Mesenteric fat pad (tissue), 1 donor: ENCODE results near the gene GALNT9. TPM values are rescaled to one million over a fixed set of nuclear protein-coding genes. Genes with fewer than 3 reads are reported as not detected.
"Not testable (repeated sequence)": the region's sequence is repeated elsewhere in the genome, so short reads cannot be mapped to it uniquely, and the experiment has no call there.

ENCODE experiments used
- DNase-seq: peaks from one replicate; pipeline ENCODE4 v3.0.0-alpha.2; 2020; ENCODE audit warnings: low spot score
- total RNA-seq: library from RNA; stranded (reverse); fragmentation: NEBNext Ultra II Directional; extraction: Animal tissue kit (Norgen Biotek cat#: 25700); gene quantifications from one replicate; pipeline ENCODE4 v1.2.1, GENCODE V29; 2021
- donor health status: DM: yes; HTN: yes; CAD: no.

GALNT9 gene
- total RNA-seq, 1 donor from 2014 or later, result not detected

DNA sequence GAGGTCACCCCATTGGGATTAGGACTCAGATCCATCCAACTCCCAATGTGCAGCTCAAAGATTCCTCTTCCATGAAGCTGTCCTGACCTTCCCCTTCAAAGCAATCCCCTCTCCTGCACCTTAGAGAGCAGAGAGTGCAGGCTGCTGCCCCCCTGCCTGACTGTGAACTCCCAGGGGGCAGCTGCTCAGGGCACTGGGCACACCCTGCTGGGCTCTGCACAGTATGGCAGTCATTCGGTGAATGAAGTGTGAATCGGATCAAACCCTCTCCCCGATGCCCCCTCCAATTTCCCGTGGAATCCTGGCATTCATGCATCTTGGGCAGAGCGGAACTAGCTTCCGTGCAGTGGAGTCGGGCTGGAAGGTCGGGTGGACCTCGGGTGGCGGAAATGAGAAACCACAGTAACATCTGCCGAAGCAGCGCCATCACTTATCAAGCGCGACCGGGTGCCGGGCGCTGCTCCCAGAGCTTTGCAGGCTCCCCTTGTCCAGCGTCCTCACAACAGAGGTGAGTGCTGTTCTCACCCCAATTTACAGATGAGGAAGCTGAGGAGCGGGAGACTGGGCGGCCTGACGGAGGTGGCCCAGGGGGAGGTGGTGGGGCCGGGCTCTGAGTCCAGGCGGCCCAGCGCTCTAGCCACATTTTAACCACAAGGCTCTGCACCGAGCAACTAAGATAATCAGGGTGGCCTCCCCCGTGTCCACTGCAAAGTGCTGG lies 14.7 kb downstream of the GALNT9 start:
- DNase-seq, result no peak

DNA sequence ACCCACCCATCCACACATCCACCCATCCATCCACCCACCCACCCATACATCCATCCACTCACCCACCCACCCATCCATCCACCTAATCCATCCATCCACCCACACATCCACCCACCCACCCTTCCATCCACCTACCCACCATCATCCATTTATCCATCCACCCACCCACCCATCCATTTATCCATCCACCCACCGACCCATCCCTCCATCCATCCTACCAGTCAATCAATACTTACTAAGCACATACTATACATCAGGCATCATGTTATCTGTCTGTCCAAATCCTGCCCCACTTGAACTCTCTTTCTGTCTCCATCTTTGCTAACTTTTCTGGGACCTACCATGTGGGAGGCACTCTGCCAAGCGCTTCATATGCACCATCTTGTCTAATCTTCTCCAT lies 15.4 kb downstream of the GALNT9 start:
- DNase-seq, result no peak

DNA sequence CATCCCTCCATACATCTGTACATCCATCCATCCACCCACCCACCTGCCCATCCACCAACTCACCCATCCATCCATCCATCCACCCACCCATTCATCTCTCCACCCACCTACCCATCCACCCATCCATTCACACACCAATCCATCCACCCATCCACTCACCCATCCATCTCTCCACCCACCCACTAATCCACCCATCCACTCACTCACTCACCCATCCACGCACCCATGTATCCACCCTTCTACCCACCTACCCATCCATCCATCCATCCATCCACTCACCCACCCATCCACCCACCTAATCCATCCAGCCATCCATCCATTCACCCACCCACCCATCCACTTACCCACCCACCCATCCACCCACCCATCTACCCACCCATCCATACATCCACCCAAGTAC lies 16.2 kb downstream of the GALNT9 start:
- DNase-seq, result no peak

DNA sequence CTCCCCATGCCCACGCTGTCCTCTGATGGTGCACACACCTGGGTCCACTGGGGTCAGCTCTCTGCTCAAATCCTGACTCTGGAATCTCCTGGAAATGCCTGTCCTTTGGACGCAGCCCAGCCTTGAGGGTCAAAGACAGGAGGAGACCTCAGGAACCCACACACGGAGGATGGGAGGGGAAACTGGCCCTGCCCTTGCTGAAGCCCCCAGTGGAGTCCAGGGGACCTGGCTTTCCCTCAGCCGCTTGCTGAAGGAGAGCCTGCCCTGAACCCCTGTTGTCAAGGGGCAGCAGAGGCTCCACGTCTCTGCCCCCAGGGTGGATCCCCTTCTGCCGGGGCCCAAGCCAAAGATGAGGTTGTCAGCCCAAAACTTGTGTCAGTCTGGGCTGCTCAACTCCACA lies 16.9 kb downstream of the GALNT9 start:
- no peak for DNase-seq

DNA sequence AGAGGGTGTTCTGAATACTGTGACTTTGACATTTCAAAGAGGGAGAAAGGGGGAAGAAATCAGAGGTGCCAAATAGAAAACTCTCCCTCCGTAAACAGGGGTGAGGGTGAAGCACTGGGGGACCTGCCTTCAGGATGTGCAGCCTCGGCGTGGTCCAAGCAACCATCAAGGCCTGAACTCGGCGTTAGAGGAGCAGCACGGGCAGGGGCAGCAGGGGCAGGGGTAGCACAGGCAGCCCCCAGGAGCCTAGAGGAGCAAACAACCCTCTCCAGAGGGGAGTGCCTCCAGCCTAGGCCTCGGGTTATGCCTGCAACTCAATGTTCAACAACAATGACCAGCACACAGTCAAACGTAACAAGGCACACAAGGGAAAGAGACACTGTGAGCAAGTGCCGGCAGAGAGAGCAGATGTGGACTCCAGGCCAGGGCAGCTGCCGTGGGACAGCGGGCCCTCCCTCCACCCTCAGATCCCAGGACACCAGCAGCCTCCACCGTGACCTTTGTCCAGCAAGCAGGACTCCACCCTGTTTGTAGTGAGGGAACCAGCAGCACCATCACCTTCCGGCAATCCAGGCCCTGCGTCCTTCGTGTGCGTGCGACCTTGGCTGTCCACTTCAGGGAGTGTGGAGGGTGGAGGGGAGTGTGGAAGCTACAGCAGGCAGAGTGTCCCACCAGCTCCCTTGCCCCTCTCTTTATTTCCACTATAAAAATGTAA lies 18.0 kb downstream of the GALNT9 start:
- no peak for DNase-seq

DNA sequence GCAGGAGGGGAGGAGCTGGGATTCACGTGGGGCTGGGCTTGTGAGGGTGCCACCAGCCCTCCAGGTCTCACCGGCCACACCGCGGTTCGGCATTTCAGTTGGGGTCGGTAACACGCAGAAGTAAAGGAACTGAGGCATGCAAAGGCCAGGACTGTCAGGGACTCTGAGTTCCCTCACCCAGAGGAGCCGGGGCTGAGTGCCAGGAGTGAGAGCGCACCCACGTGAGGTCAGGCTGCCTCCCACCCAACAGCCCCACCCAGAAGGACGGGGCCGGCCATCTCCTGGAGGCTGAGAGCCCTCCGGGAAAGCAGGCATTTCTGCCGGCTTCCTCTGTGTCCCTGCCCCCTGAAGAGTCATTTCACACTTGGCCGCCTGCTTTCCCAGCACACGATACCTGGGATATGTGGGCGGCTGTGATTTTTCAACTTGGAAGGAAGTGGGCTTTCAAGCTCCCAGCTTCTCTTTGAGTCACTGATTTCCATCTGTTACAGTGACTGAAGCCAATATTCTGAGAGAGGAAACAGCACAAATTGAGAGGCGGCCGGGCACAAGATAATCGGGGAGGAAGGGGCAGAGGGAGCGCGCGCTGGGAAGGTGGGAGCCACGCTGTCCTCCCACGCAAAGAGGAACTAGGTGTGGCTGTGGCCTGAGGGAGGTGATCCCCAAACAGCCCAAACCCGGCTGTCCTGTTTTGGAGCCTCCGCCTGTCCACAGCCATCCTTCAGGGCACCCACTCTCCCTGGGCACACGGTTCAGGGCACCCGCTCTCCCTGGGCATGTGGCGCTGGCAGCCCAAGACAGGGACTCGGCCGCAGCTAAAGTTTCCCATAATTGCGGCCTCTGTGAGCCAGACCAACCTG lies 19.0 kb downstream of the GALNT9 start:
- DNase-seq, result no peak

DNA sequence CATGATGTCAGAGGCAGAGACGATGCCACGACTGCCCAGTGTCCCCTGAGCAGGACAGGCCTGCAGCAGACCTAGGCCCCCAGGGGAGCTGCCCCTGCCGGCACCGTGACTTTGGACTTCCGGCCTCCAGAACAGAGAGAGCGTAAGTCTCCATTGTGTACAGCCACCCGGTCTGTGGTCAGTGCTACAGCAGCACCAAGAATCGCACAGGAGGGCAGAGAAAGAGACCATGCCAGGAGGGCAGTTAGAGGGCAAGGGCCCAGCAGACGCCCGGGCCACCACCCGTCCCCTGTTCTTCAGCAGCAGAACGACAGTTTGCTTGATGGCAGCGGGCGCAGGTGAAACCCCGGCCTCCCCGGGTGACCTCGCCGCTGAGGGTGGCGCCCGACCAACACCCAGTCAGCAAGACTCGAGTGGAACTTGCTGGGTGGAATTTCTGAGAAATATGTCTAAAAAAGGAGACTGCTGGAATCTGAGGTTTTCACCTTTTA lies 19.7 kb downstream of the GALNT9 start:
- no peak for DNase-seq

DNA sequence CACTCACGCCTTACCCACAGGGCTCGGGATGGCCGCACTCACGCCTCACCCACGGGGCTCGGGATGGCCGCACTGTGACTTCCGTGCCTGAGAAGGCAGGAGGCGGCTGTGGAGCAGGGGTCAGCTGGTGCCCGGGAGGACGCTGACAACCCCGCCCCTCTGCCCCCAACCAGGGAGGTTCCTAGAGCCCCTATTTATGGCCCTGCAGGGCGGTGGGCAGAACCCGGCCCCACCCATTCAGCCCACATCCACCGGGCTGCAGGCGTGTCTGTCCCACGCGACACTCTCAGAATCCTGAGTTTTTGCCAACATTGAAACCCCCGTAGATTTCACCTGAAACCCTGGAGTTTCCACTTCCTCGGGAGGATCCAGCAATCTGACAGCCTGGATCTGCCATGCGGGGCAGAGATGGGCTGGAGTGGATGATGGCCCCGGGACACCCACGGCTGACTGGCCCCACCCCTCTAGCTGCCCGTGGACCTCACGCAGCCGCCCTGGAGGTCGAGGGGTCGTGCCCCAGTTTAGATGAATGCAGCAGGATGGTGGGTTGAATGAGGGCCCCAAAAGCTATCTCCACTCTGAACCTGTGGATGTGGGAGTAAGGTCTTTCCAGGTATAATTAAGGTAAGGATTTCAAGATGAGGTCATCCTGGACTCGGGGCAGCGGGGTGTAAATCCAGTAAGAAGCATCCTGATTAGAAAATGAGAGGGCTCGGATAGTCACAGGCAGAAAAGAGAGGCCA lies 20.4 kb downstream of the GALNT9 start:
- DNase-seq, result no peak

DNA sequence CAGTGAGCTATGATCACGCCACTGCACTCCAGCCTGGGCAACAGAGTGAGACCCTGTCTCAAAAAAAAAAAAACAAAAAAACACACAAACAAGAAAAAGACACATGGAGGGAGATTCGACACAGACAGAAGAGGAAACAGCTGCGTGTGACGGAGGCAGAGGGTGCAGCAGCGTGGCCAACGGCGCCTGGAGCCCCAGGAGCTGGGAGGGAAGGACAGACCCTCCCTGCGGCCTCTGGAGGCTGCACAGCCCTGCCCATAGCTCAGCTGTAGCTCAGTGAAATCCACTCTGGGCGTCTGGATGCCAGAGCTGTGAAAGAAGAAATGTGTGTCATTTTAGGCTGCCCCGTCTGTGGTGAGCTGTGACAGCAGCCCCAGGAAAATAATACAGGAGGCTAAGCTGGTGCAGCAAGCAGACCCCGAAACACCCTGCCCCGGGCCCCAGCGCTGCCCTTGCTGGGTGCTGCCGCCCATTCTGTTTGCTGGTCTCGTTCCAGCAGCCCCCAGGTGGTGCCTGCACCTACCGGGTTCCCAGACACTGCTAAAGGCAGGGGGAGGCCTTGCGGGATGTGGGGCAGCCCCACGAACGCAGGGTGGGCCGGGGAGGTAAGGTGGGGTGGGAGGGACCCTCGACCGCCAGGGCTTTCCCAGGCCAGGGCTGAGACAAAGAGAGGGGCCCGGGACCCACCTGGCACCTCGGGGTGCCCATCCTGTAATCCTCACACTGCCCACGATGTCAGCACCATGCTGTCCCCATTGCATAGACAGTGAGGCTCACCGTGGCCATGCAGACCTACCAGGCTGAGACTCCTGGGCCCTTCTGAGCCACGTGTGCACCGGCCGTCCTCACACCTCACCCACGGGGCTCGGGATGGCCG lies 21.2 kb downstream of the GALNT9 start:
- DNase-seq, result no peak

DNA sequence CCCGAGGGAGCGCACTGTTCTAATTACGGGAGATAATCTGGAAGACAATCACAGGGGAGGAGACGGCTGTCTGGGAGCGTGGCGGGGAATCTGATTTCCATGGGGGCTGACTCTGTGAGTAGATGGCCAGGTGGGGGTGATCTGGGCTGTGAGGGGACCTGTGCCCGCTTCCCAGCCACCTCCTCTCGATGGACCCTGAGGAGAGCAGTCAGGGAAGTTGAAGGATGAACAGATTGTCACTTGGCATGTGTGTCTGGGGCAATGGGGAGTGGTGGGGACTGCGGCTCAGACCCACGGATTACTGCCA lies 22.6 kb downstream of the GALNT9 start:
- no peak for DNase-seq

DNA sequence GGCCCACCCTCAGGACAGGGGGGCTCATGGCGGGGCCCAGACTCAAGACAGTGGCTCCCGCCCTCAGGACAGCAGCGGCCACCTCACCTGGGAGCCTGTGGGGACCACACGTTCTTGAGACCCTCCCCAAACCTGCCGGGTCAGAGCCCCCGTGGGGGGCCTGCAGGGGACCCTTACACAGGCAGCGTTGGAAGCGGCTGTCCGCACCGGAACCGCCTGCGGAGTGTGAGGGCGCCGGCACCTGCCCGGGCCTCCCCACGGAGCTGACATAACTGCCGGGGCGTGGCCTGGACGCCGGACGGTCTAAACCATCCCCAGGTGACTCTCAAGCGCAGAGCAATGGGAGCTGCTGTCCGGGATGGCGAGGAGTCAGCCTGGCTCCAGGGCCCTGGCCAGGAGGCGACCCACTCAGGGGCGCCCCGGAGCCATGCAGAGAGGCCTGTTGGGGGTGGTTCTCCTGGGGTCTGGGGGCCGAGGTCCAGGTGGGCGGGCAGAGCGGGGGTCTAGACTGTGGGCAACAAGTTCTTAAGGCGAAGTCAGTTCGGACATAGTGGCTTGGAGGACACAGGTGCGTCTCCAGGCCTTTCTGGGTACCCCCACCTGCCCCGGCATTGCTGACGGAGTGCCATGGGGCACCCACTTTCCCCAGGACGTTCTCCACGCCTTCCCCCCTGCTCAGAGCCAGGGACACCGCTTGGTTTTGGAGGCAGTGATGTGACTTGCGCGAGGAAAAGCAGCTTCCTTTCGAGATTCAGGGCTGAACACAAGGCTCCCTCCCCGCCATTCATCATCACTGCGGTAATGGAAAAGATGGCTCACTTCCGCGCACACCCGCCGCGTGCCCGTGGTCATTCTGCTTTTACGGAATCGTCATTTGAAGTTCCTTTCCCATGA lies 23.2 kb downstream of the GALNT9 start:
- DNase-seq, result no peak

DNA sequence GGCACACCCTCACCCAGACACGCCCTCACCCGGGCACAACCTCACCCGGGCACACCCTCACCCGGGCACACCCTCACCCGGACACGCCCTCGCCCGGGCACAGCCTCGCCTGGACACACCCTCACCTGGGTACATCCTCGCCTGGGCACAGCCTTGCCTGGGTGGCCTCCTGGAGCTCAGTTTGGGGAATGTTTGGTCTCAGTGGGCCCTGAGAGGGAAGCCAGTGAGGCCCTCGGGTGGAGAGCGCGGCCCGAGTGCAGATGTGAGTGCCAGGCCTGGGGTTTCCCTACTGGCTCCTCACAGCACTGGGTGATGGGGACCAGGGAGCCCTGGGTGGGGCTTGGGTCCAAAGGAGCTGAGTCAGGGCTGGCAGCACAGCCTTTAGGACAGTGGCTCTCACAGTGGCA lies 23.8 kb downstream of the GALNT9 start:
- no peak for DNase-seq

DNA sequence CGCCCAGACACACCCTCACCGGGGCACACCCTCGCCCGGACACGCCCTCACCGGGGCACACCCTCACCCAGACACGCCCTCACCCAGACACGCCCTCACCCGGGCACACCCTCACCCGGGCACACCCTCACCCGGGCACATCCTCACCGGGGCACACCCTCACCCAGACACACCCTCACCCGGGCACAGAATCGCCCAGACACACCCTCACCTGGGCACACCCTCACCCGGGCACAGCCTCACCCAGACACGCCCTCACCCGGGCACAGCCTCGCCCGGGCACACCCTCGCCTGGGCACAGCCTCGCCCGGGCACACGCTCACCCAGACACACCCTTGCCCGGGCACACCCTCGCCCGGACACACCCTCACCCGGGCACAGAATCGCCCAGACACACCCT lies 24.5 kb downstream of the GALNT9 start:
- DNase-seq, result not testable (repeated sequence)

DNA sequence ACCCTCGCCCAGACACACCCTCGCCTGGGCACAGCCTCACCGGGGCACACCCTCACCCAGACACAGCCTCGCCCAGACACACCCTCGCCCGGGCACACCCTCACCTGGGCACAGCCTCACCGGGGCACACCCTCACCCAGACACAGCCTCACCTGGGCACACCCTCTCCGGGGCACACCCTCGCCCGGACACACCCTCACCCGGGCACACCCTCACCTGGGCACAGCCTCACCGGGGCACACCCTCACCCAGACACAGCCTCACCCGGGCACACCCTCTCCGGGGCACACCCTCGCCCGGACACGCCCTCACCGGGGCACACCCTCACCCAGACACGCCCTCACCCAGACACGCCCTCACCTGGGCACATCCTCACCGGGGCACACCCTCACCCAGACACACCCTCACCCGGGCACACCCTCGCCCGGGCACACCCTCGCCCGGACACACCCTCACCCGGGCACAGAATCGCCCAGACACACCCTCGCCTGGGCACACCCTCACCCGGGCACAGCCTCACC lies 25.5 kb downstream of the GALNT9 start:
- DNase-seq, result not testable (repeated sequence)

DNA sequence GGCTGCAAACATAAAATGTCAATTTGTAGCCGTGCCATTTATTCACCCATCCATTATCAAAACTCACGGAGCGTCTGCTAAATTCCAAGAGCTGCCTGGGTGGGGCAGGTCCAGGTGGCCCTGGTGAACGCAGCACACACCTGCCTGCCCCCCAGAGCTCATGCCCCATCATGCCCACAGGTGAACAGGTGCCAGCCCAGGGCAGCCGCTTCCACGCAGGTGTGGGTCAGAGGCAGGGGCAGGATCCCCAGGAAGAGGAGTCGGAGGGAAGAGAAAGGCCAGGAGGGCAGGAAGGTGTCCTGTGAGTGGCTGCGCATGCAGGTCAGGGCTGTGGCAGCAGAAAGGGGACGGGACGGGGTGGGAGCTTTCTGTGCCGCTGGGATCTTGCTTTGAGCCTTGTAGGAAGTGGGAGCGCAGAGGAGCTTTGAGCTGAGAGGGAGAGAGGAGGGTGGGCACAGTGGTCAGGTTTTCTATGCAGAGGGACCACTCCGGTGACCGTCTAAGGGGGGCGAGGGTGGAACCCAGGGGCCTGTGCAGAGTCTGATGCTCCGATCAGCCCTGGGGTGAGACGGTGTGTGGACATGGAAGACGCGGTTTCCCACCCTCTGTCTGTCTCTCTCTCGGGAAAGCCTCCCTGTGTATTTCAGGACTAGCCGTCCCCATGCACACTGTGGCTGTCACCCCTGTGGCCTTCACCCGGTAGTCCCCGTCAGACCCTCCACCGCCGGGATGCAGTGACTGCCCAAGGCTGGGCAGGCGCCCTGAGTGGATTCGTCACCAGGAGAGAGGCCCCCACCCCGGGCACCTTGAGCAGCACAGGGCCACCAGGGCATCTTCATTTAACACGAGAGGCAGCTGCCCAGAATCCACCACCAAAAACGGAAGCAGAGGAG lies 26.7 kb downstream of the GALNT9 start:
- DNase-seq, result no peak

DNA sequence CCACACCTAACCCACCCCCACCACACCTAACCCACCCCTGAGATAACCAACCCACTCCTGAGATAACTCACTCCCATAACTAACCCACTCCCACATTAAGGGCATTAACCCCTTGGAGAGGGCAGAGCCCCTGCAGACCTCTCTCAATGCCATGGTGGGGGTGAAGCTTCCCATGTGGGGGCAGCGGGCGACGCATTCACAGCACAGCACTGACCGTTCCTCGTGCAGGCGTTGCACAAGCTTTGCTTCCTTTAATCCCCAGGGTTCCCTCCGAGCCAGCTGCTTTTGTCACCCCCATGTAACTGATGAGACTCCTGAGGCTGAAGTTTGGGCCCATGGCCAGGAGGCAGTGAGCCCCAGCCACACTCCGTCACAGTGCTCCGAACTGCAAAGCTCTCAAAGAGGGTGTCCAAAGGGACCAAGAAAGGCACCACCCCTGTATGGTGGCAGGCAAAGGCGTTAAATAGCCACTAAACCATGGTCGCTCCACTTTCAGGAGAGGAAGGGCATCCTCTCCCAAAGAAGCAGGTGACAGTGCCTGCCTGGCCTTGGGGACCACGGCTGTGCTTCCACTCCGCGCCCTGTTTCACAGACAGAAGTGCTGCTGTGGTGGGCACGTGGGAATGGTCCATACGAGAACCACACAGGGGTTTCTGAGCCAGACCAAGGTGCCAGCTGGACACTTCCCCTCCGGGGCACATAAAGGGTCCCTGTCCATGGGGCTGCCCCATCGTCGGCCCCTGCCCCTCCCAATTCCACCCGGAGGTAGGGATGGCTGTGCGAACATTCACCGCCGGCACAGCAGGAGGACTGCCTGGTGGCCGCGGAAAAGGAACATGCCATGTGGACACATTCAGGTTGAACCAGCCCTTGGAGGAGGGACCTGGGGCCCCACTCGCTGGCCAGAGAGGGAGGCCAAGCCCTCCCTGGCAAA lies 28.3 kb downstream of the GALNT9 start:
- no peak for DNase-seq

DNA sequence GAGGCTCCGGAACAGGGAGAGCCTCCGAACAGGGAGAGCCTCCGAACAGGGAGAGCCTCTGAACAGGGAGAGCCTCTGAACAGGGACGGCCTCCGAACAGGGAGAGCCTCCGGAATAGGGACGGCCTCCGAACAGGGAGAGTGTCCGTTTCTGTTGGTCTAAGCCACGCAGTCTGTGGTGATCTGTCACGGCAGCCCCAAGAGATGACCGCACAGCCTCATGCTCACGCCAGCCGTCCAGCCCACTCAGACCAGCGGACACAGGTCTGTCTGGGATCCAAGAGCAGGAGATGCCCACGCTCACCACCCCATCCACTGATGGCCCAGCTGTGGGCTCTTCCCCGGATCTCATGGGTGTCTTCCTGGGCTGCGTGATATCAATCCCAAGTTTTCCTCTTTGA lies 33.3 kb downstream of the GALNT9 start:
- no peak for DNase-seq
